CD4-positive, alpha-beta T cell treated with Interleukin-4 for 1 hour (primary cell): ENCODE results near the gene ZCCHC4.

ENCODE experiments used
- DNase-seq, 2 donors: peaks; one replicate each; pipeline ENCODE4 v3.0.0-alpha.2; 2020 to 2022

The ZCCHC4 gene, protein sequence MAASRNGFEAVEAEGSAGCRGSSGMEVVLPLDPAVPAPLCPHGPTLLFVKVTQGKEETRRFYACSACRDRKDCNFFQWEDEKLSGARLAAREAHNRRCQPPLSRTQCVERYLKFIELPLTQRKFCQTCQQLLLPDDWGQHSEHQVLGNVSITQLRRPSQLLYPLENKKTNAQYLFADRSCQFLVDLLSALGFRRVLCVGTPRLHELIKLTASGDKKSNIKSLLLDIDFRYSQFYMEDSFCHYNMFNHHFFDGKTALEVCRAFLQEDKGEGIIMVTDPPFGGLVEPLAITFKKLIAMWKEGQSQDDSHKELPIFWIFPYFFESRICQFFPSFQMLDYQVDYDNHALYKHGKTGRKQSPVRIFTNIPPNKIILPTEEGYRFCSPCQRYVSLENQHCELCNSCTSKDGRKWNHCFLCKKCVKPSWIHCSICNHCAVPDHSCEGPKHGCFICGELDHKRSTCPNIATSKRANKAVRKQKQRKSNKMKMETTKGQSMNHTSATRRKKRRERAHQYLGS

DNA sequence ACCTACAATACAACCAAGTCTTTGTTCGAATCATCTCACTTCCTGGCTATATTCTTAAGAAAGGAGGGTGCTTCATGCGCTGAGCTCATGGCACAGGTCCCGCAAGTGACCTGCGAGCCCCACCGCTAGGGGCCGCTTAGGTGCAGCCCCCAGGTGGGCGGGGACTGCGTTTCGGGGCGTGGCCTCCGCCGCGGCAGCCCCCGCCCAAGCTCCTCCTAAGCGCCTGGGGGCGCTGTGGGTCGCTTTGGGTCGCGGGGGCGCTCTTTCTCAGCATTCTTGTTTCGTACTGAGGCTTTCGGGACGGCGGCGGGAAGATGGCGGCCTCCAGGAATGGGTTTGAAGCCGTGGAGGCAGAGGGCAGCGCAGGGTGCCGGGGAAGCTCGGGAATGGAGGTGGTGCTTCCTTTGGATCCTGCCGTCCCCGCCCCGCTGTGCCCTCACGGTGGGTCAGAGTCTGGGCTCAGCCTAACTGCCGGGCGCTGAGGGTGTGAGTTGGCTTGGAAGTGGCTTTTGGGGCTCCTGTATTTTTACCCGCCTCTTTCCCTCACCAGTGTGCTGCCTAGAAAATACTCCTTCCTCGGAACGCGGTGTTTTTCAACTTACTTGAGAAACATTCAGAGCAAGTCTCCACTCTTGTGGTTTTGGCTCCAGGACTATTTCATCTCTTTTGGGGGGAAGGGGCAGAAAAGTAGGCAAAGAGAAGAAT lies at the start of gene ZCCHC4:
ZCCHC4 (plus strand) TSS at position 279 of the 705 bp plus-strand sequence; CDS start at position 315, 36 bp downstream.
- DNase-seq = peak; percentile 86 to 91

DNA sequence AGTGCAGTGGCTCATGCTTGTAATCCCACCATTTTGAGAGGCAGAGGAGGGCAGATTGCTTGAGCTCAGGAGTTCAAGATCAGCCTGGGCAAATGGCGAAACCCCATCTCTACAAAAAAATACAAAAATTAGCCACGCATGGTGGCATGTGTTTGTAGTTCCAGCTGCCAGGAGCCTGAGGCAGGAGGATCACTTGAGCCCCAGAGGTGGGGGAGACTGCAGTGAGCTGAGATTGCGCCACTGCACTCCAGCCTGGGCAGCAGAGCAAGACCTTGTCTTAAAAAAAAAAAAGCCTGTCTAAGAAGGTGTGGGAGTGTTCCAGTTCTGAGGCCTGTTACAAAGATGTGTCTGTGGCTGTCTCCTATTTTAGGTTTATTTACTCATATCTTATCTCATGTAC lies 40.7 kb upstream of the ZCCHC4 start:
- DNase-seq = no peak

DNA sequence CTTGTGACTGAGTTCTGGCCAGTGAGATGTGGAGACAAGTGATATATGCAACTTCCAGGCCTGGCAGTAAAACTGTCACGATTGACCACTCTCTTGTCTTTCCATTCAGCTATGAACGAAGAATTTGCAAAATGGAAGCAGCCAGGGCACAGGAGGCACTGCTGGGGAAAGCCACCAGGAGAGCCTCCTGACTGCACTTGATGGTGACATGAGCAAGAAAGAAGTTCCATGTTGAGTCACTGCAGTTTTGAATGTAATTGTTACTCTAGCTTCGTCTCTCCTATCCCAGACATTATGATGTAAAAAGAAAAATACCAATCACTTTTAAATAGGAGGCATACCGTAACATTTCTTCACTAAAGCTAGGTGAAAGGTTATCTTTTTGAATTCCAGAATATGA lies 32.4 kb upstream of the ZCCHC4 start:
- no peak for DNase-seq

- no peak for DNase-seq
Measured at GRCh38 chr4:25283948-25284347, 28.6 kb upstream of the ZCCHC4 start.

DNA sequence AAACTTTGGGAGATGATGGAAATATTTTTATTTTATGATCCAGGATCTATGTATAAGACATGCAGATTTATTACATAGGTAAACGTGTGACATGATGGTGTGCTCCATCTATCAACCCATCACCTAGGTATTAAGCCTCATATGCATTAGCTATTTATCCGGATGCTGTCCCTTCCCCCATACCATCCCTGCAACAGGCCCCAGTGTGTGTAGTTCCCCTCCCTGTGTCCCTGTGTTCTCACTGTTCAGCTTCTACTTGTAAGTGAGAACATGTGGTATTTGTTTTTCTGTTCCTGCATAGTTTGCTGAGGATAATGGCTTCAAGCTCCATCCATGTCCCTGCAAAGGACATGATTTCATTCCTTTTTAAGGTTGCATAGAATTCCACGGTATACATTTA lies 28.1 kb upstream of the ZCCHC4 start:
- no peak for DNase-seq

GRCh38 chr4:25290490-25291067 lies 22.0 kb upstream of the ZCCHC4 start:
- no peak for DNase-seq

DNA sequence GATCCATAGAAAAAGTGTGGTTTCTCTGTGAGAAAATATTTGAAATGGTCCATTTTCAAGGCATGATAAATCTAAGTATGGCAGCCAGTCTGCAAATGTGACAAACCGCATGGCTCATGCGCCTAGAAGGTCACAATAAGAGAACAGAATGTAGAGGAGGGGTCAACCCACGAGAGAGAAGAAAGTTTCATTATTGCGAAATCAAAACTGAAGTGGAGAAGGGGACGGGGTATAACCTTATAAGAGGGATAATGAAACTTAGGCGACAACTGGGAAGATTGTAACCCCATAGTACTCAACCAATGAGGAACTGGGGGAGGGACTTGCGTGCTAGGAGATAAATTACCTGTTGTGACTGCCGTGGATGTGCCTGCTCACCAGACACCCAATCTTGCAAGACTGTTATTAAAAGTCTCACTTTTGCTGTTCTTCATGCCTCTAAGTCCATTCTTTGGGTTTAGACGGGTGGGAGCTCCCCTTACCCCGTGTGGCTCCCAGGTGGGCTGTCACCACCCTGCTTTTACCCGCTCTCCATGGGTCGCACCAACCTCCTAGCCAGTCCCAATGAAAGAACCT lies 21.3 kb upstream of the ZCCHC4 start:
- no peak for DNase-seq

GRCh38 chr4:25297528-25298242 lies 14.9 kb upstream of the ZCCHC4 start:
- no peak for DNase-seq

- no peak for DNase-seq
Measured at GRCh38 chr4:25299476-25300203, 12.9 kb upstream of the ZCCHC4 start.

DNA sequence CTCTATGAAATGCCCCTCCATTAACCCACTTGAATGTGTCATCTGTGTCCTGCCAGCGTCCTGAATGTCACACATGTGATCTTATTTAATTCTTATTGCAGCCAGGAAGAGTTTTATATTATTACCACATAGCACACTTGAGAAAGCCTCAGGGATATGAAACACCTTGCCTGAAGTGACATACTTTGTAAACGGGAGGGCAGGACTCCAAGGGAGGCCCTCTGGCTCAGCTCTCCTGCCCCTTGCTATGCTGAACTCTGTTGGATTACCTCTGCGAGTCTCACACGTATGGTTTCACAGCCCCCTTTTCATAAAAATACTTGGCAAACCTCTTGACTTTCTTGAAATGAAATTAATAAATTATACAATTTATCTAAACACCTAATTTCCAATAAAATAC lies 11.1 kb upstream of the ZCCHC4 start:
- no peak for DNase-seq

DNA sequence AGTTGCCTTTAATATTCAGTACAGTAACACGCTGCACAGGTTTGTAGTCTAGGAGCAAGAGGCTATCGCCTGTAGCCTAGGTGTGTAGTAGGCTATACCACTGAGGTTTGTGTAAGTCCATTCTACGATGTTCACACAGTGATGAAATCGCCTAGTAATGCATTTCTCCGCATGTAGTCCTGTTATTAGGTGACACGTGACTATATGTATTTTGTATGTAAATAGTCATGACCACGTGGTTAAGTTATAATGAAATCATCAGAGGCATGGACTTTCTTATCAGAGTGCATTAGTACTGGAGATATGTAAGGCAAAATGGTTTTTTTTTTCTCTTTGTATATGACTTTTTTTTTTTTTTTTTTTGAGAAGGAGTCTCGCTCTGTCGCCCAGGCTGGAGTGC lies 9.9 kb upstream of the ZCCHC4 start:
- DNase-seq = no peak

- DNase-seq = no peak
Measured at GRCh38 chr4:25303578-25303977, 9.0 kb upstream of the ZCCHC4 start.

DNA sequence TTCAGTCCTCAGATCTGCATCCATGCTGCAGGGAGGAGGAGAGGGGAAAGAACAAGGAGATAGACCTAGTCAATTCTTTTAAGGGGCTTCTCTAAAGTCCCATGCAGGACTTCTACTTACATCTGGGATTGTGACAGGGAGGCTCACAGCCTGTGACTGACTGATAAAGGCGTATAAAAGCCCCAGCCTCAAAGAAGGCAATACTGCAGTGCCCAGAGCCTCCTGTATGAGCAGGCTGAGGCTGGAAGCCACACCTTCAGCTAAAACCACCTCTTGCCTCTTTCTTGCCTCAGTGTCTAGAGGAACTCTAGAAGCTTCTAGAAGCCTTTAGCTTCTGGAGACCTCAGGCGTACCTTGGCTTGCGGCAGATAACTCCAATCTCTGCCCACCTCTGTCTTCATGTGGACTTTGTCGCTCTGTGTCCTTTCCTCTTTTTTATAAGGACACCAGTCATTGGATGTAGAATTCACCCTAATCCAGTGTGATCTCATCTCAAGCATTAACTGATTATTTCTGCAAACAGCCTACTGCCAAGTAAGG lies 6.0 kb upstream of the ZCCHC4 start:
- no peak for DNase-seq

DNA sequence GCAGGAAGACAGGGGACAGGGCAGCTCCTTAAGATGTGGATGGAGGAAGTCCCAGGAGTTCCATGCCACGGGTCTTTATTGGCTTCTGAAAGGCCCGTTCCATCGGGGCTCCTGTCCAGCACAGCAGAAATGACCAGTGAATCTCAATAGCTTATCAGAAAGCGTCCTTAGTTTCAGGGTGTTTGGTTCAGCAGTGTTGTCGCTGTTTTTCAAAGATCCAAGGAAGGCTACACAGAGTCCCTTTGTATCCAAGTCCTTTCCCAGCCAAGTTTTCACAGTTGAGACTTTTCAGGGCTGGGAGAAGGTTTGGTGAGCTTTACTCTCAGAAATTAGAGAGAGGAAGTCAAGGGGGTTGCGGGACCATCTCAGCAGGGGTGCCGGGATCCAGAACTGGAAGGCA lies 5.0 kb upstream of the ZCCHC4 start:
- DNase-seq = no peak

- DNase-seq = no peak
Measured at GRCh38 chr4:25308306-25308705, 4.3 kb upstream of the ZCCHC4 start.

DNA sequence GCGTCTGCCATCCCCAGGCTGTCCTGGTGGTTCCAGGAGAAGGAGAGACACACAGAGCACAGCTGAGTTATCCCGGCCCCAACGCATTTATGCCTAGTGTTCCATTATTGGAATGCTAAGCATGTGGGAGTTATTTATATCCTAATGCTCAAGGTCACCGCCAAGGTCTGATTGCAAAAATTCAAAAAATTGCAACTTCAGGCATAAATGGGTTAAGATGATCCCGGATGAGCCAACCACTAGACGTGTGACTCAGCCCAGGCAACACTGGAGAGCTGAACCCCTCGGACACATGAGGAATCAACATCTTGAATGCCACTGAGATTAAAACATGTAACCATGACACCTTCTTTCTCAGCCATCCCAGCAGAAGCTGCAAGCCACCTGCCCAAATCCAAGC lies 3.8 kb upstream of the ZCCHC4 start:
- no peak for DNase-seq

GRCh38 chr4:25310066-25310802 lies 2.3 kb upstream of the ZCCHC4 start:
- DNase-seq = no peak

DNA sequence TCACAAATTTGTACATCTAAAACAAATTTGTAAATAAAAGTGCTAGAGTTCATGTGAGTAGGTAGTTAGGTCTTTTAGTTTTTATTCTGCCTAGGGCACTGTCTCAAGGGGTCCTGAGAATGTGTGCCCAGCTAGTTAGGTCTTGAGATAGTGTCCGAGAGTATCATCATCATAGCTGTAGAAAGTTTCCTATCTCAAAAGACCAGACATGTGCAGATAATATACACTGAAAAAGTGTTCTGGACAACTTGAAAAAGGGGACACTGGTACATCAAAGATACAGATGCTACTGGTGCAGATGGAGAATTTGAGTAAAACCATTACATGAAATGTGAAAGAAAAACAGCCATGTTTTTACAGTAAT lies 1.8 kb upstream of the ZCCHC4 start:
- no peak for DNase-seq

- no peak for DNase-seq
Measured at GRCh38 chr4:25313201-25313895, 774 bp downstream of the ZCCHC4 start.

GRCh38 chr4:25320336-25320735 lies 7.8 kb downstream of the ZCCHC4 start:
- no peak for DNase-seq
